ENCODE data around the gene JADE2. TPM values are rescaled to one million over a fixed set of nuclear protein-coding genes. Genes with fewer than 3 reads are reported as not detected.
A peak's percentile ranks its signal among the peaks of the same experiment; 100 is the strongest.
"Not testable (repeated sequence)": the region's sequence is repeated elsewhere in the genome, so short reads cannot be mapped to it uniquely, and the experiment has no call there.

Gene JADE2
- total RNA-seq: 14.2 TPM

- DNase-seq (ENCODE audit: low spot score) (peak; percentile 80), ATAC-seq (peak; percentile 42)
Observed at GRCh38 chr5:134524826-134525682, at the start of gene JADE2. JADE2 (plus strand) TSS chr5:134525670; CDS start chr5:134535858, 10,188 bp downstream.

- peak; percentile 23 for DNase-seq (ENCODE audit: low spot score)
- ATAC-seq: no peak
Observed at GRCh38 chr5:134477462-134478245, 47.8 kb upstream of the JADE2 start.

- no peak for DNase-seq (ENCODE audit: low spot score)
- no peak for ATAC-seq
Observed at GRCh38 chr5:134479839-134480238, 45.6 kb upstream of the JADE2 start.

- ATAC-seq: peak; percentile 44
- no peak for DNase-seq (ENCODE audit: low spot score)
Observed at GRCh38 chr5:134489227-134489944, 36.1 kb upstream of the JADE2 start.

- no peak for DNase-seq (ENCODE audit: low spot score)
- ATAC-seq: no peak
Observed at GRCh38 chr5:134490255-134490924, 35.1 kb upstream of the JADE2 start.

GRCh38 chr5:134490925-134491271, 34.6 kb upstream of the JADE2 start:
- ATAC-seq: no peak
- no peak for DNase-seq (ENCODE audit: low spot score)

- DNase-seq (ENCODE audit: low spot score): no peak
- no peak for ATAC-seq
Observed at GRCh38 chr5:134491841-134492442, 33.5 kb upstream of the JADE2 start.

- DNase-seq (ENCODE audit: low spot score) (no peak), ATAC-seq (peak; percentile 30)
Observed at GRCh38 chr5:134492568-134492967, 32.9 kb upstream of the JADE2 start.

- DNase-seq (ENCODE audit: low spot score): no peak
- ATAC-seq: no peak
Observed at GRCh38 chr5:134493461-134494055, 31.9 kb upstream of the JADE2 start.

- no peak for ATAC-seq
- DNase-seq (ENCODE audit: low spot score): no peak
Observed at GRCh38 chr5:134494780-134495179, 30.7 kb upstream of the JADE2 start.

GRCh38 chr5:134499905-134500304, 25.6 kb upstream of the JADE2 start:
- ATAC-seq; DNase-seq (ENCODE audit: low spot score): not testable (repeated sequence)

GRCh38 chr5:134500699-134501430, 24.6 kb upstream of the JADE2 start:
- DNase-seq (ENCODE audit: low spot score): no peak
- ATAC-seq: no peak

- ATAC-seq (no peak), DNase-seq (ENCODE audit: low spot score) (no peak)
Observed at GRCh38 chr5:134502259-134502658, 23.2 kb upstream of the JADE2 start.

- DNase-seq (ENCODE audit: low spot score) (peak; percentile 82), ATAC-seq (peak; percentile 63)
Observed at GRCh38 chr5:134503088-134503936, 22.2 kb upstream of the JADE2 start.

- DNase-seq (ENCODE audit: low spot score) (no peak), ATAC-seq (no peak)
Observed at GRCh38 chr5:134503937-134504437, 21.5 kb upstream of the JADE2 start.

GRCh38 chr5:134504629-134505300, 20.7 kb upstream of the JADE2 start:
- no peak for DNase-seq (ENCODE audit: low spot score)

More at GRCh38 chr5:134504629-134505300, 20.7 kb upstream of the JADE2 start:
- ATAC-seq: no peak
